Natural killer cell (primary cell): ENCODE results near the gene MEX3D. TPM values are rescaled to one million over a fixed set of nuclear protein-coding genes. Genes with fewer than 3 reads are reported as not detected.

Experiments
- ATAC-seq, 3 donors: fragments of 150-1000 bp in 2 of 3; fragments of 200-7000 bp in 1 of 3; cut with Tn5 transposase; 1 replicate in 1 of 3; 2 replicates in 2 of 3; pipeline ENCODE4 v1.10.0; 2021; ENCODE audit warnings: mild to moderate bottlenecking in 2 of 3, moderate library complexity in 2 of 3
- DNase-seq, 2 donors: peaks; one replicate each; pipeline versions ENCODE4 v3.0.0 to v3.0.0-alpha.2; 2013 to 2021; ENCODE audit warnings: mixed read lengths in 1 of 2
- H3K27ac ChIP-seq: one replicate; pipeline ENCODE4 v1.5.1; 2013; ENCODE audit warnings: mild to moderate bottlenecking, low read length
- H3K27me3 ChIP-seq: one replicate; pipeline ENCODE4 v1.6.1; 2013; ENCODE audit warnings: low read length; ENCODE audit not compliant: control insufficient read depth, insufficient read depth
- H3K36me3 ChIP-seq: one replicate; pipeline ENCODE4 v1.6.1; 2013; ENCODE audit warnings: low read length; ENCODE audit not compliant: control insufficient read depth, insufficient read depth
- H3K4me1 ChIP-seq: one replicate; pipeline ENCODE4 v1.6.1; 2013; ENCODE audit warnings: low read length; ENCODE audit not compliant: control insufficient read depth, insufficient read depth
- H3K4me3 ChIP-seq: one replicate; pipeline ENCODE4 v1.5.1; 2013; ENCODE audit warnings: low read length
- H3K9me3 ChIP-seq: one replicate; pipeline ENCODE4 v1.6.1; 2013; ENCODE audit warnings: low read length; ENCODE audit not compliant: control insufficient read depth, insufficient read depth
- H3K27ac Mint-ChIP-seq, 2 donors: one replicate each; pipeline ENCODE4 v1.8.0; 2022; ENCODE audit warnings: mild to moderate bottlenecking in 2 of 2, mixed read lengths in 2 of 2, moderate library complexity in 1 of 2
- H3K27me3 Mint-ChIP-seq, 2 donors: one replicate each; pipeline ENCODE4 v1.8.0; 2022; ENCODE audit warnings: low read depth in 2 of 2, mixed read lengths in 2 of 2
- H3K36me3 Mint-ChIP-seq: one replicate; pipeline ENCODE4 v1.8.0; 2022; ENCODE audit warnings: mixed read lengths
- H3K4me1 Mint-ChIP-seq, 2 donors: one replicate each; pipeline ENCODE4 v1.8.0; 2022; ENCODE audit warnings: mixed read lengths in 2 of 2
- H3K4me3 Mint-ChIP-seq: one replicate; pipeline ENCODE4 v1.8.0; 2022; ENCODE audit warnings: mild to moderate bottlenecking, moderate library complexity, mixed read lengths
- H3K9me3 Mint-ChIP-seq, 2 donors: one replicate each; pipeline ENCODE4 v1.8.0; 2022; ENCODE audit warnings: mixed read lengths in 2 of 2
- CTCF ChIP-seq: fragments of 200-600 bp; IDR thresholded peaks from one replicate; pipeline ENCODE4 v1.8.0; 2022; ENCODE audit warnings: antibody characterized with exemption
- WGBS: methylation state at CpG from one replicate; pipeline ENCODE4 v1.1.7; 2013; ENCODE audit warnings: missing lambda C conversion rate; ENCODE audit not compliant: insufficient coverage; 5-methylcytosine and 5-hydroxymethylcytosine counted together
- intact Hi-C: fragments of 100-400 bp; cut with micrococcal nuclease; formaldehyde crosslinking; loops from one replicate; pipeline ENCODE4 v1.14.2; 2022
- total RNA-seq, 4 donors: library from RNA; stranded (reverse); fragments of 120-200 nt in 1 of 4; gene quantifications; one replicate each; pipeline versions ENCODE4 v1.2.3 to v1.2.4, GENCODE V29; 2013 to 2022

MEX3D gene
- total RNA-seq, 3 donors from 2014 or later (not counting 1 experiment from before 2014, with no cell fraction given) = 4.2 to 6.9 (median 4.4) TPM

- intact Hi-C loops = no loop called here
- Histone ChIP-seq H3K4me3 (no peak overlapping the region), H3K27ac (no peak overlapping the region), H3K9me3 (no peaks in the 10 kb centered on the region), H3K4me1 (no peaks in the 10 kb centered on the region), H3K36me3 (no peaks in the 10 kb centered on the region), H3K27me3 (peaks cover 20% of the 10 kb centered on the region)
- Mint-ChIP-seq H3K4me1 (peaks cover 0 to 8% of the 10 kb centered on the region in 2 donors), H3K4me3 (no peak overlapping the region), H3K27ac (no peak overlapping the region), H3K9me3 (no peaks in the 10 kb centered on the region), H3K27me3 (peaks cover 19 to 38% of the 10 kb centered on the region in 2 donors), H3K36me3 (no peaks in the 10 kb centered on the region)
- DNase-seq (no peak), ATAC-seq (no peak)
- TF ChIP-seq CTCF = no peak
- 20% methylated on average over 49 of the region's 49 CpGs for WGBS
These were observed 43.7 kb downstream of the MEX3D start for GRCh38 chr19:1524287-1524971.

GRCh38 chr19:1523412-1524286 is 44.5 kb downstream of the MEX3D start, which contains the start of gene PLK5:
PLK5 (plus strand) TSS chr19:1524077; CDS start chr19:1526997, 2,920 bp downstream.
- H3K27me3 ChIP-seq = peaks cover 20% of the 10 kb centered on the region
- TF ChIP-seq CTCF = no peak
- Mint-ChIP-seq H3K27me3 (peaks cover 19 to 38% of the 10 kb centered on the region in 2 donors), H3K27ac (no peak within 1 kb of the TSS), H3K9me3 (no peaks in the 10 kb centered on the region), H3K4me1 (peaks cover 0 to 8% of the 10 kb centered on the region in 2 donors), H3K4me3 (no peak within 1 kb of the TSS), H3K36me3 (no peaks in the 10 kb centered on the region)
- ATAC-seq = peak in 1 of 3 donors; percentile 34
- no peak within 1 kb of the TSS for H3K4me3 ChIP-seq
- H3K36me3 ChIP-seq = no peaks in the 10 kb centered on the region
- intact Hi-C loops = no loop called here
- H3K27ac ChIP-seq = no peak within 1 kb of the TSS
- no peaks in the 10 kb centered on the region for H3K9me3 ChIP-seq
- 11% methylated on average over 92 of the region's 92 CpGs for WGBS
- DNase-seq = no peak
- H3K4me1 ChIP-seq = no peaks in the 10 kb centered on the region

GRCh38 chr19:1522838-1523237 is 45.3 kb downstream of the MEX3D start:
- no peak for TF ChIP-seq CTCF
- no peaks in the 10 kb centered on the region for H3K36me3 Mint-ChIP-seq
- H3K4me3 ChIP-seq = no peak overlapping the region
- ATAC-seq (no peak), DNase-seq (no peak)
- H3K4me3 Mint-ChIP-seq = no peak overlapping the region
- intact Hi-C loops = no loop called here
- no peaks in the 10 kb centered on the region for H3K9me3 Mint-ChIP-seq
- WGBS = 73% methylated on average over 18 of the region's 18 CpGs
- H3K36me3 ChIP-seq = no peaks in the 10 kb centered on the region
- H3K9me3 ChIP-seq = no peaks in the 10 kb centered on the region
- peaks cover 19 to 38% of the 10 kb centered on the region in 2 donors for H3K27me3 Mint-ChIP-seq
- no peaks in the 10 kb centered on the region for H3K4me1 ChIP-seq
- H3K27ac Mint-ChIP-seq = no peak overlapping the region
- peaks cover 0 to 8% of the 10 kb centered on the region in 2 donors for H3K4me1 Mint-ChIP-seq
- peaks cover 20% of the 10 kb centered on the region for H3K27me3 ChIP-seq
- H3K27ac ChIP-seq = no peak overlapping the region
